Panc1 (cell line): ENCODE measurements around the gene MRAS. TPM values are rescaled to one million over a fixed set of nuclear protein-coding genes. Genes with fewer than 3 reads are reported as not detected.

ENCODE experiments used
- ATAC-seq: fragments of 200-7000 bp; cut with Tn5 transposase; 2 replicates; pipeline ENCODE4 v1.9.1; 2020; ENCODE audit warnings: mild to moderate bottlenecking, moderate library complexity
- BruUV-seq: library from RNA; stranded (reverse); fragments of 400-500 nt; replicated peaks from 2 replicates; lab custom pipeline; 2021; lab: Mats Ljungman, UMichigan
- CTCF ChIA-PET: fragments of 300-600 bp; sonication (Branson Sonifier 250); formaldehyde crosslinking; loops from one replicate; lab custom pipeline; 2022; ENCODE audit warnings: antibody characterized with exemption; lab: Charles Lee
- POLR2A ChIA-PET: fragments of 300-600 bp; sonication (Branson Sonifier 250); formaldehyde crosslinking; loops from one replicate; lab custom pipeline; 2022; ENCODE audit warnings: antibody characterized with exemption; lab: Charles Lee
- DNase-seq: peaks from one replicate; pipeline ENCODE4 v3.0.0-alpha.2; 2010; ENCODE audit warnings: low read depth, low spot score
- H3K27ac ChIP-seq: 2 replicates; pipeline ENCODE4 v1.5.1; 2011; ENCODE audit warnings: mild to moderate bottlenecking, low read length, inconsistent platforms
- H3K27me3 ChIP-seq: fragments of 200-500 bp; sonication (Bioruptor generic); 2 replicates; pipeline ENCODE4 v1.6.0; 2014; ENCODE audit warnings: low read length, inconsistent platforms; ENCODE audit not compliant: control insufficient read depth, insufficient read depth
- H3K36me3 ChIP-seq: fragments of 200-500 bp; sonication (Bioruptor generic); 2 replicates; pipeline ENCODE4 v1.5.1; 2014; ENCODE audit warnings: inconsistent platforms, mild to moderate bottlenecking, low read length, moderate library complexity; ENCODE audit not compliant: control insufficient read depth, insufficient read depth
- H3K4me1 ChIP-seq: 2 replicates; pipeline ENCODE4 v1.5.1; 2011; ENCODE audit warnings: inconsistent platforms, mild to moderate bottlenecking, low read length, moderate library complexity; ENCODE audit not compliant: control insufficient read depth, insufficient read depth
- H3K4me3 ChIP-seq, 2 experiments: 2 replicates each; pipeline ENCODE4 v1.5.1; 2011 to 2012; ENCODE audit warnings: low read depth in 2 of 2, low read length in 2 of 2, mild to moderate bottlenecking in 2 of 2, inconsistent platforms in 1 of 2, moderate library complexity in 1 of 2
- H3K9me3 ChIP-seq: fragments of 200-500 bp; sonication (Bioruptor generic); 2 replicates; pipeline ENCODE4 v1.5.1; 2014; ENCODE audit warnings: low read depth, mild to moderate bottlenecking, inconsistent platforms, low read length, moderate library complexity; ENCODE audit not compliant: control insufficient read depth, insufficient read depth
- CTCF ChIP-seq: fragments of 450-650 bp; IDR thresholded peaks from 2 replicates; pipeline ENCODE4 v1.5.1; 2017; ENCODE audit warnings: mild to moderate bottlenecking
- POLR2AphosphoS5 ChIP-seq: IDR thresholded peaks from 2 replicates; pipeline ENCODE4 v1.6.1; 2012; ENCODE audit warnings: mild to moderate bottlenecking, low read depth, low read length, moderate library complexity
- REST ChIP-seq, 2 experiments: IDR thresholded peaks; 2 replicates each; pipeline ENCODE4 v1.6.1; 2011 to 2012; ENCODE audit warnings: low read depth in 2 of 2, control low read depth in 1 of 2, low read length in 1 of 2, mild to moderate bottlenecking in 1 of 2, moderate library complexity in 1 of 2; ENCODE audit not compliant: insufficient read depth in 1 of 2
- SIN3A ChIP-seq: IDR thresholded peaks from 2 replicates; pipeline ENCODE4 v1.6.1; 2012; ENCODE audit warnings: low read depth, mild to moderate bottlenecking, low read length, moderate library complexity, borderline replicate concordance; ENCODE audit not compliant: insufficient read depth
- TCF7L2 ChIP-seq: IDR thresholded peaks from 2 replicates; pipeline ENCODE4 v1.6.1; 2011; ENCODE audit warnings: mild to moderate bottlenecking, low read depth, low read length, inconsistent platforms
- in situ Hi-C: cut with HindIII; loops from 2 replicates; pipeline ENCODE4 v1.10.0; 2016; ENCODE audit warnings: low sequenced_read_pairs, low pct_unique_long_range_greater_than_20kb
- intact Hi-C: fragments of 100-400 bp; cut with micrococcal nuclease; formaldehyde crosslinking; loops from one replicate; pipeline ENCODE4 v1.10.0; 2022; ENCODE audit not compliant: unreplicated experiment
- total RNA-seq: library from RNA; stranded (reverse); gene quantifications from one replicate; pipeline ENCODE4 v1.2.1, GENCODE V29; 2021; ENCODE audit not compliant: unreplicated experiment

MRAS gene
- total RNA-seq, 1 experiment from 2014 or later: 14.2 TPM

GRCh38 chr3:138373736-138374094 is 25.3 kb downstream of the MRAS start:
- no peak for ATAC-seq
- no peaks in the 10 kb centered on the region for H3K36me3 ChIP-seq
- ChIA-PET CTCF (no interaction called here), POLR2A (no interaction called here)
- in situ Hi-C loops: no loop called here
- H3K27me3 ChIP-seq: no peaks in the 10 kb centered on the region; the same call in 1 of the 2 replicates
- no peak for DNase-seq
- H3K4me3 ChIP-seq: no peak overlapping the region
- no TSS peak for BruUV-seq
- no peak overlapping the region for H3K27ac ChIP-seq
- no peak for TF ChIP-seq CTCF
- TF ChIP-seq TCF7L2: no peak
- no peak for TF ChIP-seq REST (IDR thresholded peaks at IDR 0.05; ENCODE audit: insufficient read depth in 1 of 2, low read depth in 2 of 2, low read length in 1 of 2)
- TF ChIP-seq SIN3A: no peak
- no peak for TF ChIP-seq POLR2AphosphoS5
- intact Hi-C loops: no loop called here
- no peaks in the 10 kb centered on the region for H3K4me1 ChIP-seq
- H3K9me3 ChIP-seq: no peaks in the 10 kb centered on the region

- Histone ChIP-seq H3K9me3 (no peaks in the 10 kb centered on the region), H3K27ac (no peak overlapping the region), H3K27me3 (no peaks in the 10 kb centered on the region; the same call in 1 of the 2 replicates), H3K4me3 (no peak overlapping the region), H3K4me1 (no peaks in the 10 kb centered on the region), H3K36me3 (no peaks in the 10 kb centered on the region)
- in situ Hi-C loops (no loop called here), intact Hi-C loops (no loop called here)
- BruUV-seq: no TSS peak
- ChIA-PET POLR2A (no interaction called here), CTCF (no interaction called here)
- TF ChIP-seq CTCF (no peak), TCF7L2 (no peak), SIN3A (no peak), REST (IDR thresholded peaks at IDR 0.05; ENCODE audit: insufficient read depth in 1 of 2, low read depth in 2 of 2, low read length in 1 of 2) (no peak), POLR2AphosphoS5 (no peak)
- no peak for ATAC-seq
- DNase-seq: no peak
Observed at GRCh38 chr3:138374573-138375134, 26.3 kb downstream of the MRAS start.
